CD4-positive, alpha-beta T cell (primary cell): ENCODE data around the gene ANKRD33B. TPM values are rescaled to one million over a fixed set of nuclear protein-coding genes. Genes with fewer than 3 reads are reported as not detected.

Experiments used
- ATAC-seq: fragments of 200-7000 bp; cut with Tn5 transposase; one replicate; pipeline ENCODE4 v1.10.0; 2022; ENCODE audit warnings: mild to moderate bottlenecking; ENCODE audit not compliant: poor library complexity
- CTCF ChIA-PET: fragments of 350-600 bp; sonication (Branson Sonifier 250); formaldehyde crosslinking; loops from one replicate; lab custom pipeline; 2021; ENCODE audit warnings: antibody characterized with exemption, inconsistent platforms; lab: Charles Lee
- POLR2A ChIA-PET: fragments of 350-600 bp; sonication (Branson Sonifier 250); formaldehyde crosslinking; loops from one replicate; lab custom pipeline; 2021; ENCODE audit warnings: antibody characterized with exemption, inconsistent platforms; lab: Charles Lee
- DNase-seq, 14 experiments: peaks; one replicate each; pipeline ENCODE4 v3.0.0-alpha.2; 2013 to 2020; ENCODE audit warnings: mixed read lengths in 2 of 14
- H3K27ac ChIP-seq, 2 donors: one replicate each; pipeline versions ENCODE4 v1.5.1 to v1.7.0; 2013; ENCODE audit warnings: low read length in 2 of 2, low read depth in 1 of 2, mild to moderate bottlenecking in 1 of 2
- H3K27me3 ChIP-seq, 2 experiments: 1 replicate in 1 of 2; 2 replicates in 1 of 2; pipeline versions ENCODE4 v1.6.1 to v1.7.0; 2013; ENCODE audit warnings: low read length in 2 of 2, control low read depth in 1 of 2, mild to moderate bottlenecking in 1 of 2, moderate library complexity in 1 of 2; ENCODE audit not compliant: insufficient read depth in 2 of 2, control insufficient read depth in 1 of 2
- H3K36me3 ChIP-seq: one replicate; pipeline ENCODE4 v1.6.1; 2013; ENCODE audit warnings: low read length, control low read depth; ENCODE audit not compliant: insufficient read depth
- H3K4me1 ChIP-seq: one replicate; pipeline ENCODE4 v1.6.1; 2013; ENCODE audit warnings: low read length, control low read depth; ENCODE audit not compliant: insufficient read depth
- H3K4me3 ChIP-seq: one replicate; pipeline ENCODE4 v1.5.1; 2013; ENCODE audit warnings: mild to moderate bottlenecking, low read length, moderate library complexity
- H3K9me3 ChIP-seq, 2 experiments: 1 replicate in 1 of 2; 2 replicates in 1 of 2; pipeline versions ENCODE4 v1.6.1 to v1.7.0; 2013; ENCODE audit warnings: low read length in 2 of 2, mild to moderate bottlenecking in 2 of 2, control low read depth in 1 of 2, moderate library complexity in 1 of 2; ENCODE audit not compliant: control insufficient read depth in 1 of 2, insufficient read depth in 1 of 2
- H3K27ac Mint-ChIP-seq: one replicate; pipeline ENCODE4 v1.8.0; 2020; ENCODE audit warnings: mixed read lengths
- H3K27me3 Mint-ChIP-seq: one replicate; pipeline ENCODE4 v1.8.0; 2021; ENCODE audit warnings: mixed read lengths
- H3K36me3 Mint-ChIP-seq: one replicate; pipeline ENCODE4 v1.8.0; 2021; ENCODE audit warnings: low read depth, mixed read lengths
- H3K4me1 Mint-ChIP-seq: one replicate; pipeline ENCODE4 v1.8.0; 2021; ENCODE audit warnings: low read depth, mixed read lengths
- H3K4me3 Mint-ChIP-seq: one replicate; pipeline ENCODE4 v1.8.0; 2020; ENCODE audit warnings: mild to moderate bottlenecking, mixed read lengths
- H3K9me3 Mint-ChIP-seq: one replicate; pipeline ENCODE4 v1.8.0; 2020; ENCODE audit warnings: mixed read lengths
- intact Hi-C, 2 experiments: fragments of 100-400 bp; cut with DNase I in 1 of 2; cut with micrococcal nuclease in 1 of 2; formaldehyde crosslinking; loops; one replicate each; pipeline versions ENCODE4 v1.15.1 to v1.9.0; 2023 to 2025; cut with DNase I, micrococcal nuclease
- total RNA-seq, 174 experiments: library from RNA in 2 of 174; stranded (reverse) in 2 of 174; gene quantifications; one replicate each; pipeline ENCODE4 v1.2.3 and lab custom pipeline; 2021 to 2026
- TF ChIP-seq, protein P1 (sequence below): fragments of 200-600 bp; IDR thresholded peaks from one replicate; pipeline ENCODE4 v1.8.0; 2022; ENCODE audit warnings: antibody characterized with exemption, mild to moderate bottlenecking

Gene ANKRD33B
- total RNA-seq, 2 experiments from 2014 or later: 0.99 to 1.3 TPM

DNA sequence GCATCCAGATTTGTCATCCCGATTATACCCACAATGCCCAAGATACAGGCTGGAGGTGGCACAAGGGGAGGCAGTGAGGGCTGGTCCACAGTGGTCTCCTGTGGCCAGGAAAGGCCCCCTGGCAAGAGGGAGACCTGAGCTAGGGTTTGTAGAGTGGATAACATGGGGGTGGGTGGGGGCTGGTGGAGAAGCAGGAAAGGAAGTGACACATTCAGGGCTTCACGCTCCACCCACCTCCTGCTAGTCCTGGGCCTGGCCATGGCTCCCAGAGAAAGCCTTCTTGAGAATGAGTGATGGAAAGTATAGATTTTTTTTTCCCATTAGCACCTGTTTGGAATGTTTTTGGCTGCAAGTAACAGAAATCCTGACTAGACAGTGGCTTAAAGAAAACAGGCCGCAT lies 81.3 kb downstream of the ANKRD33B start:
- Mint-ChIP-seq H3K4me3 (no peak overlapping the region), H3K4me1 (no peaks in the 10 kb centered on the region), H3K27ac (no peak overlapping the region), H3K36me3 (no peaks in the 10 kb centered on the region), H3K9me3 (no peaks in the 10 kb centered on the region), H3K27me3 (peaks cover 4% of the 10 kb centered on the region)
- DNase-seq: no peak
- H3K27me3 ChIP-seq: no peaks in the 10 kb centered on the region
- no peak for ATAC-seq
- no peak overlapping the region for H3K4me3 ChIP-seq
- POLR2A ChIA-PET: no interaction called here
- TF ChIP-seq, protein P1, sequence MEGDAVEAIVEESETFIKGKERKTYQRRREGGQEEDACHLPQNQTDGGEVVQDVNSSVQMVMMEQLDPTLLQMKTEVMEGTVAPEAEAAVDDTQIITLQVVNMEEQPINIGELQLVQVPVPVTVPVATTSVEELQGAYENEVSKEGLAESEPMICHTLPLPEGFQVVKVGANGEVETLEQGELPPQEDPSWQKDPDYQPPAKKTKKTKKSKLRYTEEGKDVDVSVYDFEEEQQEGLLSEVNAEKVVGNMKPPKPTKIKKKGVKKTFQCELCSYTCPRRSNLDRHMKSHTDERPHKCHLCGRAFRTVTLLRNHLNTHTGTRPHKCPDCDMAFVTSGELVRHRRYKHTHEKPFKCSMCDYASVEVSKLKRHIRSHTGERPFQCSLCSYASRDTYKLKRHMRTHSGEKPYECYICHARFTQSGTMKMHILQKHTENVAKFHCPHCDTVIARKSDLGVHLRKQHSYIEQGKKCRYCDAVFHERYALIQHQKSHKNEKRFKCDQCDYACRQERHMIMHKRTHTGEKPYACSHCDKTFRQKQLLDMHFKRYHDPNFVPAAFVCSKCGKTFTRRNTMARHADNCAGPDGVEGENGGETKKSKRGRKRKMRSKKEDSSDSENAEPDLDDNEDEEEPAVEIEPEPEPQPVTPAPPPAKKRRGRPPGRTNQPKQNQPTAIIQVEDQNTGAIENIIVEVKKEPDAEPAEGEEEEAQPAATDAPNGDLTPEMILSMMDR: no peak
- CTCF ChIA-PET: no interaction called here
- no peaks in the 10 kb centered on the region for H3K4me1 ChIP-seq
- intact Hi-C loops: no loop called here
- peaks cover 0 to 11% of the 10 kb centered on the region in 2 experiments for H3K9me3 ChIP-seq
- H3K27ac ChIP-seq: no peak overlapping the region
- H3K36me3 ChIP-seq: no peaks in the 10 kb centered on the region

DNA sequence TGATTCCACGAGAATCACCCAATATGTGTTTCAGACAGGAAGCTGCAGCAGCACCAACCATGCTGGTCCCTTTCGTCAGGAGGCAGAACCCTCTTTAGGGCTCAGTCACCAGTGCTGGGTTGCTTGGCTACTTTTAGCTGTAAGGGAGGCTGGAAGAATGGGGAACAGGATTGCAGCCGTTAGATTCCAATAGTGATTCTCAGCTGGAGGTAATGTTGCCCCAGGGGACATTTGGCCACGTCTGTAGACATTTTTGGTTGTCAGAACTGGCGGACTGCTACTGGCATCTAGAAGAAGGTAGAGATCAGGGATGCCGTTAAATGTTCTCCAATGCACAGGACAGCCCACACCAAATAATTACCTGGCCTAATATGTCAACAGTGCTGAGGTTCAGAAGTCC lies 81.8 kb downstream of the ANKRD33B start:
- Histone ChIP-seq H3K4me3 (no peak overlapping the region), H3K27ac (no peak overlapping the region), H3K9me3 (peaks cover 0 to 11% of the 10 kb centered on the region in 2 experiments), H3K36me3 (no peaks in the 10 kb centered on the region), H3K27me3 (no peaks in the 10 kb centered on the region), H3K4me1 (no peaks in the 10 kb centered on the region)
- Mint-ChIP-seq H3K9me3 (no peaks in the 10 kb centered on the region), H3K4me1 (no peaks in the 10 kb centered on the region), H3K4me3 (no peak overlapping the region), H3K27ac (no peak overlapping the region), H3K36me3 (no peaks in the 10 kb centered on the region), H3K27me3 (peaks cover 4% of the 10 kb centered on the region)
- ChIA-PET CTCF (no interaction called here), POLR2A (no interaction called here)
- no peak for ATAC-seq
- TF ChIP-seq, protein P1: no peak
- intact Hi-C loops: no loop called here
- no peak for DNase-seq

DNA sequence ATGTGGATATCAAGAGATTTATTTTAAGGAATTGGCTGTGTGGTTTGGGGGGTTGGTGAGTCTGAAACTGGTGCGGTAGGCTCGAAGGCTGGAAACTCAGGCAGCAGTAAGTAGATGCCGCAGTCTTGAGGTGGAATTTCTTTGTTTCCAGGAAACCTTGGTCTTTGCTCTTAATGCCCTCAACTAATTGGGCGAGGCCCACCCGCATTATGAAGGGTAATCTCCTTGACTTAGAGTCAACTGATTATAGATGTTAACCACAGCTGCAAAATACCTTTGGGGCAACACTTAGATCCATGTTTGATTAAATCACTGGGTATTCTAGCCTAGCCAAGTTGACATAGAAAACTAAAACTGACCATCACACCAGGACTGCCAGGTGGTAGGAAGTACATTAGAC lies 83.8 kb downstream of the ANKRD33B start:
- Mint-ChIP-seq H3K36me3 (no peaks in the 10 kb centered on the region), H3K9me3 (no peaks in the 10 kb centered on the region), H3K27ac (no peak overlapping the region), H3K4me1 (no peaks in the 10 kb centered on the region), H3K27me3 (peaks cover 4% of the 10 kb centered on the region), H3K4me3 (no peak overlapping the region)
- ChIA-PET POLR2A (no interaction called here), CTCF (no interaction called here)
- Histone ChIP-seq H3K36me3 (no peaks in the 10 kb centered on the region), H3K4me3 (no peak overlapping the region), H3K4me1 (no peaks in the 10 kb centered on the region), H3K27me3 (no peaks in the 10 kb centered on the region), H3K27ac (no peak overlapping the region), H3K9me3 (peaks cover 0 to 11% of the 10 kb centered on the region in 2 experiments)
- ATAC-seq (no peak), DNase-seq (no peak)
- TF ChIP-seq, protein P1: no peak
- intact Hi-C loops: no loop called here
